ENCODE measurements around the gene SPOCK2.

The SPOCK2 gene

GRCh38 chr10:72089618-72090017, 1.3 kb upstream of the SPOCK2 start:
- DNase-seq (ENCODE audit: low spot score) (no peak), FAIRE-seq (no peak)

- no peak for DNase-seq (ENCODE audit: low spot score)
- FAIRE-seq, result no peak
Measured at GRCh38 chr10:72088889-72089575, 681 bp upstream of the SPOCK2 start.

DNA sequence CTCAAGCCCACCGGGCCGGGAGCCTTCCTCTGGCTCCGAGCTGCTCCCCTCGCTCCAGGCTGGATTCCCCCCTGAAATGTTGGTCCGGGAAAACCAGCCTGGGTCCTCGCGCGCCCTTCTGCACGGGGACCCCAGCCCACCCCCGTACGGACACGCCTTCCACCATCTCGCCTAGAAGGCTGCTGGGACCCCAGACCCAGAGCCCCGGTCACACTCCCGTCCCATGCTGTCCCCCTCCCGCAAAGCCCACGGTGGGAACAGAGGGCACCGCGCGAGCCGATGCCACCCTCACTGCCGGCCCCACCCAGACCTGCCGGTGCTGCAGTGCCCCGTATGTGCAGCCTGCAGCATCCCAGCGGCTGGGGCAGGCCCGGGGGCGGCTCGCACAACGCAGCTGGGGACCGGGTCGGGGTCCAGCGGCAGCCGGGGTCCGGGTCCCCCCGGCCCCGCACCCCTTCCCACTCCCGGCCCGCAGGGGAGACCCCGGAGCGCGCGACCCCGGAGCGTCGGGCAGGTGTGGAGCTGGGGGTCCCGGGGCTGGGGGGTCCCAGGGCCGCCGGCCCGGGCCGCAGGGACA, 871 bp downstream of the SPOCK2 start:
- no peak for FAIRE-seq
- no peak for DNase-seq (ENCODE audit: low spot score)

- DNase-seq (ENCODE audit: low spot score) (no peak), FAIRE-seq (no peak)
Measured at GRCh38 chr10:72086466-72087391, 1.6 kb downstream of the SPOCK2 start.

GRCh38 chr10:72085864-72086465, 2.4 kb downstream of the SPOCK2 start:
- no peak for DNase-seq (ENCODE audit: low spot score)
- no peak for FAIRE-seq

DNA sequence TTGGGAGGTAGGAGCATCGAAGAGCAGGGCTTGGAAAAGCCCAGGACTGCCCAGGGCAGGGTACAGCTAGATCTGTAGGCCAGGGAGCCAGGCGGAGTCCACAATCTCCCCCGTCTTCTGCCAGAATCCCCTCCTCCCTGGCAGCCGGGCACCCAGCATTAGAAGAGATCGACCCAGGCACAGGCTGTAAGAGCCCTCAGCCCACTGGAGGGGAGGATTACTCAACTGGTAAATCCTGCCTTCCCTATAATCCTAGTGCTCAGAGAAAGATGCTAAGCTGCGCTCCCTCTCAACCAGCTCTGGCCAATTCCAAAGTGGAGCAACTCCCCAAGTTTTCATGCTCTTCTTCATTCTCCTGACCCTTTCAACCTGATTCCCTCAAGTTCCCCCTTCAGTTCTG, 3.2 kb downstream of the SPOCK2 start:
- no peak for DNase-seq (ENCODE audit: low spot score)
- no peak for FAIRE-seq

GRCh38 chr10:72083790-72084459, 4.4 kb downstream of the SPOCK2 start:
- DNase-seq (ENCODE audit: low spot score) (no peak), FAIRE-seq (no peak)

DNA sequence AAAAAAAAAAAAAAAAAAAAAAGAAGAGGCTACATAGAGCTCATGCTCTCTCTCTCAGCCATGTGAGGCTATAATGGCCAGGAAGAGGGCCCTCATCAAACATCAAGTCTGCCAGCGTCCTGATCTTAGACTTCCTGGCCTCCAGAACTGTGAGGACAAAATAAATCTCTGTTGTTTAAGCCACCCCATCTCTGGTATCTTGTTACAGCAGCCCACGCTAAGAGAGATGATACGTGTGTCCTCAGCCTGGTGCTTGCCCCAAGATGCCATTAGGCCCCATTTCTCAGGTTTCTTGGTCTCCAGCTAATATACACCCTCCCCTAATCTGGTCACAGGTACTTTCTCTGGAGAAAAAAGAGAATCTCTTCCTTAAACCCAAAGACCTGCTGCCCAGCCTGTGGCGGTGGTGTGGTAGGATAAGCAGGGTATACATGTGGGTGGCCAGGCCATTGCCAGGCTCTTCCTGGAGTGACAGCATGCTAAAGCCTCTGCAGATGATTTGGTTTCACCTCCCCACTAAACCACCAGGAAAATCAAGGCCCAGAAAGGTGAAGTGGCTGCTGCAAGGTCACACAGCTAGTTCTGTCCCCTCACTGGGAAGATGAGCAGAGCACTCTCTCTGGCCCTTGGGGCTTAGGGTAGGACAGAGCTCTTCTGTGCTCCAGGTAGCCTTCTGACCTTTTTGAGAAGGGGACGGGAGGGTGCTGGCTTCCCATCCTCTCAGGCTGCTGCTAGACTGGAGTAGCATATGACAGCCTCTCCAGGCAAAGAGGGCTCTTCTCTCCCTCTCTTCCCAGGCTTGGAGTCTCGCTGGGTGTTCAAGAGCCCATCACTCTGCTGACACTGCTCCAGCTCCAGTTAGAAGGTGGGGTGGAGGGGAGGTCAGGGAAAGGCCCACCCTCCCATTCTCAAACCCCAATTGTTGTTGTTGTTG, 5.2 kb downstream of the SPOCK2 start:
- no peak for DNase-seq (ENCODE audit: low spot score)
- no peak for FAIRE-seq

- DNase-seq (ENCODE audit: low spot score), result no peak
- FAIRE-seq, result no peak
Measured at GRCh38 chr10:72081772-72082590, 6.4 kb downstream of the SPOCK2 start.

DNA sequence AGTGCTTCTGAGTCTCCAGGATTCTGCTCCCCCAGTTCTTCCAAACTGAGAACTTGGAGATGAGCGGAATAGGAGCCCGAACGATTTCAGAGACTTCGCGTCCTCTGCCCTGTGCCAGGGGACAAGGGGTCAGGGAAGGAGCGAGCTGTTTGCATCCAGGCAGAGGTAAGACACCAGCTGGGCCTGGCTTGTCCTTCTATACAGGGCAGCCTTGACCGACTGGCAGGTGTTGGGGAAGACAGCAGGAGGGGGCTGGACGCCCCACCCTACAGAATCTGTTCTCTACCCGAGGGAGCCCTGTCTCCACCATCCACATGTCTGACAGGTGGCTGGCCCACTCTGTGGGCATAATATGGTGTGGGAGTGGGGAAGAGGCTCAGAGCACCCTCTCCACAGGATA, 7.1 kb downstream of the SPOCK2 start:
- no peak for DNase-seq (ENCODE audit: low spot score)
- no peak for FAIRE-seq

DNA sequence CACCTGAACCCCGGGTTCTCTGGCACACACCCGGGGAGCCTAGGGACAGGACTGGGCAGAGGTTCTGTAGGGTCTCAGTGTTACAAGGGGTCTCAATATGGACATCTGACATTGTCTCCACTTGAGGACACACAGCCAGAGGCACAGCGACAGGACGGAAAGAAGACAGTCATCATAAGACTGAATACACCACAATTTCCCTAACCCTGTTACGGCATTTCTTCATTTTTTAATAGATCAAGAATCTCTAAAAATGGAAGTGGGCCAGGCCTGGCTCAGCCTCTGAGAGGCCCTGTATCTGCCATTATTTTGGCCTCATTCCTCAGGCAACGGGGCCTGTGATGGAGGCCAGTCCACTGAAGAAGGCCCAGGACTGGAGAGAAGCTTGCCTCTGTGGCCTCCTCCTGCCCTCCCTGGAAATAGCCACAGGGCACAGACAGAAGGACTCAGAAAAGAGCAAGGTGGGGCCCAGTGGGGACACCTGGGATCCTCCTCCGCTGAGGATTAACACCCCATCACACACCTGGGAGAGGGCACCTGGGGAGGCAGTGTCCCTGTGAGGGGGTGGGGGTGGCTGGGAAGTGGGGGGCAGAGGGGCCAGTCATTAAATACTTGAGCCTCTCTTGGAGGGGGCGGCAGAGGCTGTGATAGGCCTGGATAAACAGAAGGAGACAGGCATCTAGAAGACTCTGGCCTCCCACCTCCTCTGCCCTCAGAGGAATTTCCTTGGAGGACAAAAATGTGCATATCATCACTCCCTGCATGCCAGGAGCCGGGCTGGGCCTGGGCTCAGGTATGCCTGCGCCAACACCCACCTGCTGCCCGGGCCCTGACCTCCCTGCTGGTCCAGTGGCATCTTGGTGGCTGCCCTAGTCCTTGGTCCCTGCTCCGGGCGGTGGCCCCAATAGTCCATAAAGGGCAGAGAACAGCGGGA, 8.0 kb downstream of the SPOCK2 start:
- DNase-seq (ENCODE audit: low spot score) (no peak), FAIRE-seq (no peak)

DNA sequence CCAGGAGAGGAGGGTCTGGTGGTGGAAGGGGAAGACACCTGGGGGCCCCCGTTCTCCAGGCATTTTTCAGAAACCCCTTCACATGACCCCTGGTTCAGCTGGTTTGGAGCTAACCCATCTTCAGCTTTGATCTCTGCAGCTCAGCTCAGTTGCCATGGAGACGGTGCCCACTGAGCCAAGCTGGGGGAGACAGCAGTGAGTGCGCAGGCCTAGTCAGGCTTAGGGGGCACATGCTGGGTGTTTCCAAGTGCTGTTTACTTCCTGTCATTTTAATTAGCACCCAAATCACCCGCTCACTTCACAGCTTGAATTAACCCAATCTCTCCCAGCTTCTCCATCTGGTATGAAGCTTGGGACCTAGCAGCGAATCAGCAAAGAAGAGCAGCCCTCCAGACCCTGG, 9.0 kb downstream of the SPOCK2 start:
- DNase-seq (ENCODE audit: low spot score), result no peak

DNA sequence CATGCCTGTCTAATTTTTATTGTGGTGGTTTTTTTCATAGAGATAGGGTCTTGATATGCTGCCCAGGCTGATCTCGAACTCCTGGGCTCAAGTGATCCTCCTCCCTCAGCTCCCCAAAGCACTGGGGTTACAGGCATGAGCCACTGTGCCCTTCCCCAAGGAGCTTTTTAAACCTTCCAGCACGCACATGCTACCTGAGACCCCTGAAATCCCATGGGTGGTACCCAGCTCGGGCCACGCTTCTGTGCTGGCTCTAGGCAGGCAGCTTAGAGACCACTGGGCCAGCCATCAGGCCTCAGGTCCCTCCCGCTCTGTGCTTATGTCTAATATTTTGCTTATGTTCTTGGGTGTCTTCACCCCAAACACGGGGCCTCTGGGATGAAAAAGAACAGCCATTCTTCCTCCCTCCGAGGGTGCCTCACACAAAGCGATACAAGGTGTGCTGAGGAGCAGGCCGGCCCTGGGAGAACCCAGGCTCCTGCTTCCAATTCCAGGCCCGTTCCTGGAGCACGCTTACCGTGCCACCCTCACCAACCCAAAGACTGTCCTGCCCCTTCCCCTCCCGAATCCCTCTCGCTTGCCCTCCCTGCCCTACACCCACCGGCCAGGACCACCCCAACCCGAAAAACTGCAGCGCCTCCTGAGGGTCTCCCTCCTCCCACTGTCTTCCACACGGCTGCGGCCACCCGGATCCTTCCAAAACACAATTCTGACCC, 10.9 kb downstream of the SPOCK2 start:
- DNase-seq (ENCODE audit: low spot score), result no peak
- no peak for FAIRE-seq

More for the DNA sequence above, 9.0 kb downstream of the SPOCK2 start:
- FAIRE-seq, result no peak

DNA sequence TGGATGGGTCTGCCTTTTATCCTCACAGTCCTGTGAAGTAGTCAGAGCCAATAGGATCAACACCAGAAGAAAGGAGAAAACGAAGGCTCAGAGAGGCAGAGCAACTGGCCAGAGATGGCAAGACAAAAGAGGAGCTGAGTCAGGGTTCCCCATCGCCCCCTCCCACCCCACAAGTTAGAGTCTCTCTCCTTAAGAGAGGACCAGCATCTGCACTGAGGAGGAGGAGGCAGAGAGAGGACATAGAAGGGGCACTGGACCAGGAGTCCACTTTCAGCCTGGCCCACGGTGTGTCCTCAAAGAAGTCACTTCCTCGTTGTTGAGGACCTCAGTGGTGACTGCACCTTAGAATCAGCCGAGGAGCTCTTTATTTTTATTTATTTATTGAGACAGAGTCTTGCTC, 11.6 kb downstream of the SPOCK2 start:
- DNase-seq (ENCODE audit: low spot score) (no peak), FAIRE-seq (no peak)

DNA sequence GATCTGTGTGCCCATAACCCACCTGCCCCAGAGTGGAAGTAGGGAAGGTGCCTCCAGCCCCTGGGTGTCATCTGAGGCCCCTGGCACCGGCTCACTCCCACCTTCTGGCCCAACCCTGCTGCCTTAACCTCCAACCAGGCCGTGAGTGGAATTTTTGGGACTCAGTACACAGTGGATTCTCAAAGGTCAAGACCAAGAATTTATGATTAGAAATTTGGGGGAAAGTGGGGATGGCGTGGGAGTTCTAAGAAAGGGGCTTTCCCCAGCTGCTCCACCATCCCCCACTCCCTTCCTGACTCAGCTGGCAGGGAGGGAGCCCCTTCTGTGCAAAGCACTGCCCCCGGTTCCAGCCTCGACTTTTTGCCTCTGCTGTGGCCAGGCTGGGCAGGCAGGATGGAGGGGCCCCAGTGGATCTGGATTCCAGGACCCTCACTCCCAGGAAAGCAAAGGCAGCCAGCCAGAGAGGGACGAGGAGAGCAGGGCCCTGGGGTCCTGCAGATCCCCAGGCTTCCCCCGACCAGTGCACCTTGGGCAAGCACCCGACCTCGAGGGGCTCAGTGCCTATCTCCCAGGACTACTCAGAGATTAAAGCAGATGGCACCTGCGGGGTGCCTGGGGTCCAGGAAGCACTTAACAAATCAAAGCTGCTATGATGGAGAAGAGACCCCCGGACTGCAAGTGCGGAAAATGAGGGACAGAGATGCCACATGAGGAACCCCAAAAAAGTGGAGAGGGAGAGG, 12.8 kb downstream of the SPOCK2 start:
- DNase-seq (ENCODE audit: low spot score) (no peak), FAIRE-seq (no peak)

- DNase-seq (ENCODE audit: low spot score) (no peak), FAIRE-seq (no peak)
Measured at GRCh38 chr10:72074574-72075375, 13.6 kb downstream of the SPOCK2 start.

All from RCC 7860 (cell line).